Naive thymus-derived CD4-positive, alpha-beta T cell (primary cell): ENCODE measurements around the gene CERS6. TPM values are rescaled to one million over a fixed set of nuclear protein-coding genes. Genes with fewer than 3 reads are reported as not detected.

Experiments used
- ATAC-seq: fragments of 150-1000 bp; cut with Tn5 transposase; 2 replicates; pipeline ENCODE4 v1.10.0; 2021; ENCODE audit warnings: mild to moderate bottlenecking, moderate library complexity
- CTCF ChIA-PET: fragments of 350-600 bp; sonication (Branson Sonifier 250); formaldehyde crosslinking; loops from one replicate; lab custom pipeline; 2021; ENCODE audit warnings: antibody characterized with exemption; lab: Charles Lee
- POLR2A ChIA-PET: fragments of 350-600 bp; sonication (Branson Sonifier 250); formaldehyde crosslinking; loops from one replicate; lab custom pipeline; 2021; ENCODE audit warnings: antibody characterized with exemption, inconsistent platforms; lab: Charles Lee
- DNase-seq, 9 donors: peaks; one replicate each; pipeline versions ENCODE4 v3.0.0 to v3.0.0-alpha.2; 2020 to 2022; ENCODE audit warnings: mixed read lengths in 1 of 9
- H3K27ac ChIP-seq: one replicate; pipeline ENCODE4 v1.7.0; 2013; ENCODE audit warnings: mild to moderate bottlenecking, low read depth, low read length, moderate library complexity
- H3K27me3 ChIP-seq, 2 donors: one replicate each; pipeline ENCODE4 v1.7.0; 2013; ENCODE audit warnings: low read length in 2 of 2, mild to moderate bottlenecking in 2 of 2, moderate library complexity in 2 of 2; ENCODE audit not compliant: control insufficient read depth in 2 of 2, insufficient read depth in 2 of 2
- H3K36me3 ChIP-seq, 3 experiments: 1 replicate in 2 of 3; 2 replicates in 1 of 3; pipeline ENCODE4 v1.7.0; 2013; ENCODE audit warnings: low read length in 3 of 3, mild to moderate bottlenecking in 3 of 3, moderate library complexity in 1 of 3; ENCODE audit not compliant: insufficient read depth in 3 of 3, control insufficient read depth in 2 of 3
- H3K4me1 ChIP-seq, 2 donors: one replicate each; pipeline ENCODE4 v1.7.0; 2013; ENCODE audit warnings: low read length in 2 of 2, mild to moderate bottlenecking in 2 of 2, moderate library complexity in 1 of 2; ENCODE audit not compliant: control insufficient read depth in 2 of 2, insufficient read depth in 2 of 2
- H3K4me3 ChIP-seq: 2 replicates; pipeline ENCODE4 v1.7.0; 2013; ENCODE audit warnings: mild to moderate bottlenecking, low read length
- H3K9me3 ChIP-seq, 3 experiments: 1 replicate in 2 of 3; 2 replicates in 1 of 3; pipeline ENCODE4 v1.7.0; 2013; ENCODE audit warnings: low read length in 3 of 3; ENCODE audit not compliant: control insufficient read depth in 2 of 3
- H3K27ac Mint-ChIP-seq, 9 donors: one replicate each; pipeline ENCODE4 v1.8.0; 2020 to 2022; ENCODE audit warnings: mixed read lengths in 9 of 9, mild to moderate bottlenecking in 8 of 9, moderate library complexity in 5 of 9, inconsistent platforms in 2 of 9
- H3K27me3 Mint-ChIP-seq, 5 donors: one replicate each; pipeline ENCODE4 v1.8.0; 2021 to 2022; ENCODE audit warnings: mixed read lengths in 5 of 5, mild to moderate bottlenecking in 1 of 5
- H3K36me3 Mint-ChIP-seq, 5 donors: one replicate each; pipeline ENCODE4 v1.8.0; 2020 to 2022; ENCODE audit warnings: mixed read lengths in 5 of 5, mild to moderate bottlenecking in 3 of 5, inconsistent platforms in 1 of 5
- H3K4me1 Mint-ChIP-seq, 7 donors: one replicate each; pipeline ENCODE4 v1.8.0; 2020 to 2022; ENCODE audit warnings: mixed read lengths in 7 of 7, mild to moderate bottlenecking in 3 of 7, inconsistent platforms in 1 of 7
- H3K4me3 Mint-ChIP-seq, 10 donors: one replicate each; pipeline ENCODE4 v1.8.0; 2020 to 2022; ENCODE audit warnings: mild to moderate bottlenecking in 10 of 10, mixed read lengths in 10 of 10, moderate library complexity in 6 of 10, inconsistent platforms in 2 of 10
- H3K9me3 Mint-ChIP-seq, 11 donors: one replicate each; pipeline ENCODE4 v1.8.0; 2020 to 2022; ENCODE audit warnings: mixed read lengths in 11 of 11, mild to moderate bottlenecking in 4 of 11, inconsistent platforms in 1 of 11, moderate library complexity in 1 of 11
- intact Hi-C, 2 donors: fragments of 100-400 bp; cut with micrococcal nuclease; formaldehyde crosslinking; loops; one replicate each; pipeline ENCODE4 v1.15.1; 2023
- polyA plus RNA-seq, 2 donors: library from polyadenylated mRNA; unstranded; fragments of 300-500 nt; fragmentation: Illumina TruSeq; gene quantifications; one replicate each; pipeline ENCODE4 v1.2.3, GENCODE V29; 2021
- total RNA-seq, 6 experiments: library from RNA in 5 of 6; stranded (reverse) in 5 of 6; gene quantifications; 1 replicate in 5 of 6; 2 replicates in 1 of 6; pipeline ENCODE4 v1.2.3 and lab custom pipeline; 2021 to 2026

Gene CERS6
- total and polyA plus RNA-seq, 7 experiments from 2014 or later: 9.1 to 28.4 (median 19.7) TPM

- no peaks in the 10 kb centered on the region for H3K27me3 ChIP-seq
- H3K4me1 Mint-ChIP-seq: peaks cover 4 to 75% (median 46%) of the 10 kb centered on the region in 7 donors
- no peaks in the 10 kb centered on the region for H3K27me3 Mint-ChIP-seq
- H3K27ac Mint-ChIP-seq: no peak overlapping the region
- DNase-seq: no peak
- H3K4me3 ChIP-seq: no peak overlapping the region
- POLR2A ChIA-PET: no interaction called here
- no peak overlapping the region for H3K27ac ChIP-seq
- peaks cover 0 to 5% (median 0%) of the 10 kb centered on the region in 11 donors for H3K9me3 Mint-ChIP-seq
- no peaks in the 10 kb centered on the region for H3K36me3 ChIP-seq
- ATAC-seq: no peak
- no peaks in the 10 kb centered on the region for H3K9me3 ChIP-seq
- intact Hi-C loops: no loop called here
- H3K4me1 ChIP-seq: no peaks in the 10 kb centered on the region
- no peak overlapping the region for H3K4me3 Mint-ChIP-seq
- CTCF ChIA-PET: interaction anchor here (0.5 kb wide), 1 partner anchor 263 kb away, joined by 3 read pairs; no protein-coding TSS in a partner anchor
- peaks cover 0 to 30% (median 10%) of the 10 kb centered on the region in 5 donors for H3K36me3 Mint-ChIP-seq
Observed at GRCh38 chr2:168640039-168640438, 184.0 kb downstream of the CERS6 start.

DNA sequence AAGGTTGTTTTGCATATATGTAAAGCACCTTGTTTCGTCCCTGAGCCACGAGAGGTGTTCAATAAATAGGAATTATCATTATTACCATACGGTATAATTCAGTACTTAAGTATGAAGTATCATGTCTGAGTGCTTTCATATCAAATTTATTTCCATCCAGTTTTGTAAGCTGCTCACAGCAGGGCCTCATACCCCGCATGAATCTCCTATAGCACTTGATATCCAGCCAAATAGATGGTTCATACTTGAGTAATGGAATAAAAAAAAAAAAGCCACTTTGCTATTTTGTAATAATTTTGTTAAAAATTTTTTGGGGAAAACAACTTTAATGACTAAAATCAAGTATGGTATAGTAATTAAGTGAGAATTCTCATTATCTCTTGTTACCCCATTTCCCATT lies 185.6 kb downstream of the CERS6 start:
- H3K4me3 ChIP-seq: no peak overlapping the region
- no peaks in the 10 kb centered on the region for H3K4me1 ChIP-seq
- Mint-ChIP-seq H3K27ac (no peak overlapping the region), H3K27me3 (no peaks in the 10 kb centered on the region), H3K4me1 (peaks cover 4 to 68% (median 36%) of the 10 kb centered on the region in 7 donors), H3K4me3 (no peak overlapping the region), H3K9me3 (peaks cover 0 to 8% (median 0%) of the 10 kb centered on the region in 11 donors), H3K36me3 (peaks cover 0 to 32% (median 10%) of the 10 kb centered on the region in 5 donors)
- H3K36me3 ChIP-seq: no peaks in the 10 kb centered on the region
- ChIA-PET POLR2A (no interaction called here), CTCF (no interaction called here)
- DNase-seq (no peak), ATAC-seq (no peak)
- H3K27me3 ChIP-seq: no peaks in the 10 kb centered on the region
- intact Hi-C loops: no loop called here
- H3K9me3 ChIP-seq: no peaks in the 10 kb centered on the region
- no peak overlapping the region for H3K27ac ChIP-seq

DNA sequence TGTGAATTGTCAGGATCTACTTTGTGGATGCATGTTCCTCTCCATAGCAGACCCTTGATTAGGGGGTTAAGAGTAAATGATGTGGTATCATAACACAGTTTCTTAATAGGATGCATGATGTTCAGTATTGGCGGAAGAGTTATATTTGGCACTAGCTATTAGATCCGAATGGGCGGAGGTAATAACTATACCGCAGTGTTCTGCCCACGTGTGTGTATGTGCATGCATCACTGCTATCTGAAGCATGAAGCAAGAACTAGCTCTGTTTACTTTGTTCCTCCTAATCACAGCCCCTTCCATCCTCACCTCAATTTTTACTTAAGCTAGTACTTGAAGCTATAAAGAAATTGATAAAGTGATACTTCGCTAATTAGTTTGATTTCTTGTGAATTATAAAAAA lies 186.8 kb downstream of the CERS6 start:
- CTCF ChIA-PET: no interaction called here
- ATAC-seq: no peak
- peaks cover 4 to 65% (median 34%) of the 10 kb centered on the region in 7 donors for H3K4me1 Mint-ChIP-seq

GRCh38 chr2:168643979-168644378 lies 187.9 kb downstream of the CERS6 start:
- Mint-ChIP-seq H3K4me1 (peaks cover 4 to 55% (median 30%) of the 10 kb centered on the region in 7 donors), H3K9me3 (peaks cover 0 to 8% (median 0%) of the 10 kb centered on the region in 11 donors), H3K27me3 (no peaks in the 10 kb centered on the region), H3K4me3 (peak overlapping the region in 3 of 10 donors; percentile 3 to 24 (median 9)), H3K36me3 (peaks cover 0 to 31% (median 9%) of the 10 kb centered on the region in 5 donors), H3K27ac (peak overlapping the region in 4 of 9 donors; percentile 7 to 55 (median 30))
- Histone ChIP-seq H3K9me3 (no peaks in the 10 kb centered on the region), H3K4me3 (no peak overlapping the region), H3K27me3 (no peaks in the 10 kb centered on the region), H3K36me3 (no peaks in the 10 kb centered on the region), H3K27ac (no peak overlapping the region), H3K4me1 (peaks cover 0 to 8% of the 10 kb centered on the region in 2 donors)
- DNase-seq (no peak), ATAC-seq (no peak)
- POLR2A ChIA-PET: no interaction called here
- CTCF ChIA-PET: no interaction called here
- intact Hi-C loops: no loop called here

More for the DNA sequence above, 186.8 kb downstream of the CERS6 start:
- Mint-ChIP-seq H3K27me3 (no peaks in the 10 kb centered on the region), H3K27ac (no peak overlapping the region), H3K4me3 (no peak overlapping the region), H3K36me3 (peaks cover 0 to 31% (median 9%) of the 10 kb centered on the region in 5 donors), H3K9me3 (peaks cover 0 to 8% (median 0%) of the 10 kb centered on the region in 11 donors)
- DNase-seq: no peak
- H3K4me1 ChIP-seq: peaks cover 0 to 2% of the 10 kb centered on the region in 2 donors
- H3K4me3 ChIP-seq: no peak overlapping the region
- H3K36me3 ChIP-seq: no peaks in the 10 kb centered on the region
- H3K27ac ChIP-seq: no peak overlapping the region
- intact Hi-C loops: no loop called here
- H3K27me3 ChIP-seq: no peaks in the 10 kb centered on the region
- no peaks in the 10 kb centered on the region for H3K9me3 ChIP-seq
- POLR2A ChIA-PET: no interaction called here

DNA sequence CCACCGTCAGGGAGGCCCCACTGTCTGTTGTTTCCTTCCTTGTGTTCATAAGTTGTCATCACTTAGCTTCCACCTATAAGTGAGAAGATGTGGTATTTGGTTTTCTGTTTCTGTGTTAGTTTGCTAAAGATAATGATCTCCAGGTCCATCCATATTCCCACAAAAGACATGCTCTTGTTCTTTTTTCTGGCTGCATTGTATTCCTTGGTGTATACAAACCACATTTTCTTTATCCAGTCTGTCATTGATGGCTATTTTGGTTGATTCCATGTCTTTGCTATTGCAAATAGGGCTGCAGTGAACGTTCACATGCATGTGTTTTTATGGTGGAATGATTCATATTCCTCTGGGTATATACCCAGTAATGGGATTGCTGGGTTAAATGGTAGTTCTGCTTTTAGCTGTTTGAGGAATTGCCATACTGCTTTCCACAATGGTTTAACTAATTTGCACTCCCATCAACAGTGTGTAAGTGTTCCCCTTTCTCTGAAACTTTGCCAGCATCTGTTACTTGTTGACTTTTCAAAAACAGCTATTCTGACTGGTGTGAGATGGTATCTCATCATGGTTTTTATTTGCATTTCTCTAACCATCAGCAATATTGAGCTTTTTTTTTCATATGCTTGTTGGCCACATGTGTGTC lies 189.7 kb downstream of the CERS6 start:
- Mint-ChIP-seq H3K4me3 (no peak overlapping the region), H3K36me3 (peaks cover 0 to 36% (median 4%) of the 10 kb centered on the region in 5 donors), H3K27ac (no peak overlapping the region), H3K27me3 (no peaks in the 10 kb centered on the region), H3K4me1 (peaks cover 4 to 51% (median 37%) of the 10 kb centered on the region in 7 donors), H3K9me3 (peaks cover 0 to 7% (median 0%) of the 10 kb centered on the region in 11 donors)
- ATAC-seq: no peak
- Histone ChIP-seq H3K4me1 (peaks cover 0 to 10% of the 10 kb centered on the region in 2 donors), H3K9me3 (no peaks in the 10 kb centered on the region), H3K4me3 (no peak overlapping the region), H3K36me3 (no peaks in the 10 kb centered on the region), H3K27ac (no peak overlapping the region), H3K27me3 (no peaks in the 10 kb centered on the region)
- ChIA-PET CTCF (no interaction called here), POLR2A (no interaction called here)
- DNase-seq: no peak
- intact Hi-C loops: no loop called here

- H3K27ac ChIP-seq: no peak overlapping the region
- peaks cover 0 to 20% (median 3%) of the 10 kb centered on the region in 5 donors for H3K36me3 Mint-ChIP-seq
- H3K27me3 Mint-ChIP-seq: no peaks in the 10 kb centered on the region
- peaks cover 2 to 30% (median 17%) of the 10 kb centered on the region in 7 donors for H3K4me1 Mint-ChIP-seq
- ATAC-seq (peak; percentile 37), DNase-seq (no peak)
- POLR2A ChIA-PET: no interaction called here
- H3K4me3 Mint-ChIP-seq: no peak overlapping the region
- no peak overlapping the region for H3K4me3 ChIP-seq
- H3K36me3 ChIP-seq: no peaks in the 10 kb centered on the region
- intact Hi-C loops: no loop called here
- H3K9me3 Mint-ChIP-seq: peaks cover 0 to 4% (median 0%) of the 10 kb centered on the region in 11 donors
- CTCF ChIA-PET: interaction anchor here (0.8 kb wide), 1 partner anchor 104 kb away, joined by 3 read pairs; no protein-coding TSS in a partner anchor
- H3K27me3 ChIP-seq: no peaks in the 10 kb centered on the region
- H3K9me3 ChIP-seq: no peaks in the 10 kb centered on the region
- peaks cover 0 to 10% of the 10 kb centered on the region in 2 donors for H3K4me1 ChIP-seq
- H3K27ac Mint-ChIP-seq: no peak overlapping the region
Observed at GRCh38 chr2:168649105-168649504, 193.0 kb downstream of the CERS6 start.
